Panc1 (cell line): ENCODE measurements around the gene FLYWCH1.

Experiments used
- CTCF ChIP-seq: fragments of 450-650 bp; IDR thresholded peaks from 2 replicates; pipeline ENCODE4 v1.5.1; 2017; ENCODE audit warnings: mild to moderate bottlenecking
- POLR2AphosphoS5 ChIP-seq: IDR thresholded peaks from 2 replicates; pipeline ENCODE4 v1.6.1; 2012; ENCODE audit warnings: mild to moderate bottlenecking, low read depth, low read length, moderate library complexity
- SIN3A ChIP-seq: IDR thresholded peaks from 2 replicates; pipeline ENCODE4 v1.6.1; 2012; ENCODE audit warnings: low read depth, mild to moderate bottlenecking, low read length, moderate library complexity, borderline replicate concordance; ENCODE audit not compliant: insufficient read depth

GRCh38 chr16:2981899-2982250, 70.1 kb downstream of the FLYWCH1 start:
- TF ChIP-seq CTCF: no peak
- no peak for TF ChIP-seq SIN3A
- TF ChIP-seq POLR2AphosphoS5: no peak
